IPS-NIHi7 (cell line): ENCODE data around the gene FRYL.
A peak's percentile ranks its signal among the peaks of the same experiment; 100 is the strongest.
"Not testable (repeated sequence)": the region's sequence is repeated elsewhere in the genome, so short reads cannot be mapped to it uniquely, and the experiment has no call there.

Experiments used
- DNase-seq: peaks from one replicate; pipeline ENCODE4 v3.0.0; 2012; ENCODE audit warnings: mixed read lengths; ENCODE audit errors: extremely low spot score

The FRYL gene

GRCh38 chr4:48490680-48491513, 289.2 kb downstream of the FRYL start:
- DNase-seq: peak; percentile 37

- DNase-seq: peak; percentile 50
Observed at GRCh38 chr4:48490012-48490679, 289.9 kb downstream of the FRYL start, which contains the start of gene ZAR1. TSS of gene ZAR1 (plus strand) at chr4:48490252. CDS start at chr4:48490292, 40 bp downstream.

GRCh38 chr4:48489683-48490011, 290.4 kb downstream of the FRYL start:
- no peak for DNase-seq

GRCh38 chr4:48484494-48485168, 295.4 kb downstream of the FRYL start:
- no peak for DNase-seq

- peak; percentile 30 for DNase-seq
Observed at GRCh38 chr4:48483777-48484493, 296.1 kb downstream of the FRYL start.

GRCh38 chr4:48483006-48483776, 296.9 kb downstream of the FRYL start, which contains the start of gene SLC10A4:
TSS of gene SLC10A4 (plus strand) at chr4:48483343. CDS start at chr4:48483562, 219 bp downstream.
- peak; percentile 69 for DNase-seq

- DNase-seq: no peak
Observed at GRCh38 chr4:48481581-48481980, 298.5 kb downstream of the FRYL start.

GRCh38 chr4:48478273-48478672, 301.8 kb downstream of the FRYL start:
- DNase-seq: no peak

GRCh38 chr4:48475770-48476169, 304.3 kb downstream of the FRYL start:
- DNase-seq: no peak

GRCh38 chr4:48472794-48473193, 307.3 kb downstream of the FRYL start:
- no peak for DNase-seq

GRCh38 chr4:48470570-48470969, 309.5 kb downstream of the FRYL start:
- DNase-seq: no peak

- DNase-seq: no peak
Observed at GRCh38 chr4:48470137-48470536, 309.9 kb downstream of the FRYL start.

GRCh38 chr4:48467891-48468290, 312.2 kb downstream of the FRYL start:
- no peak for DNase-seq

- DNase-seq: no peak
Observed at GRCh38 chr4:48467442-48467841, 312.6 kb downstream of the FRYL start.

GRCh38 chr4:48462363-48462762, 317.7 kb downstream of the FRYL start:
- no peak for DNase-seq

GRCh38 chr4:48461000-48461399, 319.1 kb downstream of the FRYL start:
- no peak for DNase-seq

GRCh38 chr4:48454591-48454990, 325.5 kb downstream of the FRYL start:
- no peak for DNase-seq

GRCh38 chr4:48451656-48452055, 328.4 kb downstream of the FRYL start:
- not testable (repeated sequence) for DNase-seq

- DNase-seq: no peak
Observed at GRCh38 chr4:48450740-48451139, 329.3 kb downstream of the FRYL start.

GRCh38 chr4:48449151-48449550, 330.9 kb downstream of the FRYL start:
- no peak for DNase-seq
